IPS-20b (cell line): ENCODE data around the gene GLTPD2.

Source experiments
- H3K27ac ChIP-seq: one replicate; pipeline ENCODE4 v1.5.1; 2013; ENCODE audit warnings: low read length
- H3K27me3 ChIP-seq: 2 replicates; pipeline ENCODE4 v1.6.1; 2013; ENCODE audit warnings: mild to moderate bottlenecking, low read length, inconsistent platforms; ENCODE audit not compliant: insufficient read depth
- H3K36me3 ChIP-seq: 2 replicates; pipeline ENCODE4 v1.6.1; 2013; ENCODE audit warnings: low read depth, mild to moderate bottlenecking, inconsistent platforms, low read length, moderate library complexity; ENCODE audit not compliant: insufficient read depth
- H3K4me1 ChIP-seq: 2 replicates; pipeline ENCODE4 v1.6.1; 2013; ENCODE audit warnings: mild to moderate bottlenecking, control low read depth, inconsistent platforms, low read length, moderate library complexity; ENCODE audit not compliant: insufficient read depth
- H3K4me3 ChIP-seq: 2 replicates; pipeline ENCODE4 v1.5.1; 2013; ENCODE audit warnings: mild to moderate bottlenecking, low read length, inconsistent platforms
- H3K9ac ChIP-seq: 2 replicates; pipeline ENCODE4 v1.6.1; 2013; ENCODE audit warnings: low read depth, mild to moderate bottlenecking, inconsistent platforms, low read length, moderate library complexity
- H3K9me3 ChIP-seq: 2 replicates; pipeline ENCODE4 v1.6.1; 2013; ENCODE audit warnings: mild to moderate bottlenecking, low read depth, low read length, inconsistent platforms; ENCODE audit not compliant: insufficient read depth

The GLTPD2 gene

DNA sequence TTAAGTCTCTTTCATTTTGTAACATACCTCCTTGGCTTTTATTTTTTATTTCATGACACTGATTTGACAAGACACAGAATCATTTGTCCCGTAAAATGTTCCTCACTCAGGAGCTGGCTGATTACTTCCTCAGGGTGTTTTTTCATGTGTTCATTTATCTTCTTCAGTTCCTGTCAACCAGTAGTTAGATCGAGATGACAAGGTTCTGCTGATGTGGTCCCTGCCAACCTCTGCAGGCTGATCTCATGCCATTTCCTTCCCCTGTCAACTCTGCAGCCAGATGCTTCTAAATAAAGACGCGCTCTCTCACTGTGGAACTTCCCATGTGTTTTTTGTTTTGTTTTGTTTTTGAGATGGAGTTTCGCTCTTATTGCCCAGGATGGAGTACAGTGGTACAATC, 40.9 kb upstream of the GLTPD2 start:
- Histone ChIP-seq H3K27ac (no peak overlapping the region), H3K36me3 (no peaks in the 10 kb centered on the region), H3K9ac (no peak overlapping the region), H3K4me3 (no peak overlapping the region), H3K4me1 (no peaks in the 10 kb centered on the region; the same call in 1 of the 2 replicates), H3K9me3 (no peaks in the 10 kb centered on the region), H3K27me3 (peaks cover 30% of the 10 kb centered on the region)

DNA sequence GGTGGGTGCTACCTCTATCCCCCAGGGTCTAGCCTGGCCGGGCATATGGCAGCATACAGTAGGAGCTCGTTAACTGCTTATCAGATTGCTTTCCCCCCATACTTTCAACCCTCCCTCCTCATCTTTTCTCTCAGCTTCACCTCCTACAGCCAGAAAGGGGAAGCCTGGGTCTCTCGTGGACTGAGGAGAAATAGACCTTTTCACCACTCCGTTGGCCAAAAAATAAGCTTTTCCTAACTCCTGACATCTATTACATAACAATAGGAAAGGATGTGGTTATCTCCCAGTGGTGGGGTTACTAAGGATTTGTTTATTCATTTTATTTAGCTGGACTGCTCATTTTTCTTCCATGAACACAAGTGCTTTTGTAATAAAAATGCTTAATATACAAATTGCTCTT, 40.1 kb upstream of the GLTPD2 start:
- H3K9me3 ChIP-seq, result no peaks in the 10 kb centered on the region
- peaks cover 23% of the 10 kb centered on the region for H3K27me3 ChIP-seq
- no peaks in the 10 kb centered on the region; the same call in 1 of the 2 replicates for H3K4me1 ChIP-seq
- no peak overlapping the region for H3K9ac ChIP-seq
- no peak overlapping the region for H3K4me3 ChIP-seq
- H3K36me3 ChIP-seq, result no peaks in the 10 kb centered on the region
- H3K27ac ChIP-seq, result no peak overlapping the region

DNA sequence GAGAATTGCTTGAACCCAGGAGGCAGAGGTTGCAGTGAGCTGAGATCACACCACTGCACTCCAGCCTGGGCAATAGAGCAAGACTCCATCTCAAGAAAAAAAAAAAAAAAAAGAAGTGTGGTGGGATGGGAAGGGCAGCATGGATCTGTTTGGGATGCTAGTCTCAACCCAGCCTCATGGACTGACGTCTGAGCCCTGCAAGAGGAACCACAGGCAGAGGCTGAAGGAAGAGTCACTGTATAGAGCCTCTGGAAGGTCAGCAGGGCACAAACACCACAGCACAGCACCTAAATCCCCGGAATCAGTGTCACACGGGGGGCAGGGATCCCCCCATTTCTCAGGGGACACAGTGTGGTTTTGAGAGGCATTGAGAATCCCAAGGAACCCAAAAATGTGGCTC, 38.2 kb upstream of the GLTPD2 start:
- no peaks in the 10 kb centered on the region for H3K9me3 ChIP-seq
- H3K4me1 ChIP-seq, result no peaks in the 10 kb centered on the region; the same call in 1 of the 2 replicates
- no peak overlapping the region for H3K27ac ChIP-seq
- H3K9ac ChIP-seq, result no peak overlapping the region
- H3K27me3 ChIP-seq, result peaks cover 8% of the 10 kb centered on the region
- no peak overlapping the region for H3K4me3 ChIP-seq
- no peaks in the 10 kb centered on the region for H3K36me3 ChIP-seq

DNA sequence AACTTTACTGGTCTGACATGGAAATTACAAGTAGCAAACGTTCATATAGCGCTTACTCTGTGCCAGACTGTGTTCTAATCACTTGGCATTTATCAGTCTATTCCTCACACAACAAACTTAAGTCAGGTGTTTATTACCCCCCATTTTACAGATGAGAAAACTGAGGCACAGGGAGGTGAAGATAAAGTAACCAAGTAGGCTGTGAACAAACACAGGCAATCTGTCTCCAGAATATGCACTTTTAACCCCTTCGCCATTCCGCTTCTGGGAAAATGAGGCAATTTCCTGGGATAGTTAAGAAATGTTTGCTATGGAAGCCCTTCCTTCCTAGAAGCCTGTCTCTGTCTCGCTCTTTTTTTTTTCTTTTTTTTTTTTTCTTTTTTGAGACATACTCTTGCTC, 36.8 kb upstream of the GLTPD2 start:
- Histone ChIP-seq H3K36me3 (no peaks in the 10 kb centered on the region), H3K4me3 (no peak overlapping the region), H3K9me3 (no peaks in the 10 kb centered on the region), H3K9ac (no peak overlapping the region), H3K27me3 (peaks cover 3% of the 10 kb centered on the region; the same call in 1 of the 2 replicates), H3K27ac (no peak overlapping the region), H3K4me1 (no peaks in the 10 kb centered on the region)

DNA sequence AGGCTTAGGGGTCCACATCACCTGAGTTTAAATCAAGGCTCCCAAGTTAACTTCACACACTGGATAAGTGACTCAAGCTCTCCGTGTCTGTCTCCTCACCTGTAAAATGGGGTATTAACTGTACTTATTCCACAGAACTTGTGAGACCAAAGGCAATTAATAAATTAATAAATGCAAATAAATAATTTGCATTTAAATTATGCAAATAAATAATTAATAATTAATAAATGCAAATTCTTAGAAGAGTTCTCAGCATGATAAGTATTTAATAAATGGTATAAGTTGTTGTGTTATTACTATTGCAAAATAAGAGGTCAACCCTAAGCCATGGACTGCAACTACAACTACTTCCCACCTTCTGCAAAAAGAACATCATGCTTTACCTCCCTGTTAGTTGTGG, 35.4 kb upstream of the GLTPD2 start:
- no peaks in the 10 kb centered on the region for H3K9me3 ChIP-seq
- no peak overlapping the region for H3K27ac ChIP-seq
- H3K4me3 ChIP-seq, result no peak overlapping the region
- H3K9ac ChIP-seq, result peak overlapping the region; percentile 21; the same call in 1 of the 2 replicates
- no peaks in the 10 kb centered on the region for H3K36me3 ChIP-seq
- peaks cover 3% of the 10 kb centered on the region; the same call in 1 of the 2 replicates for H3K27me3 ChIP-seq
- H3K4me1 ChIP-seq, result no peaks in the 10 kb centered on the region

DNA sequence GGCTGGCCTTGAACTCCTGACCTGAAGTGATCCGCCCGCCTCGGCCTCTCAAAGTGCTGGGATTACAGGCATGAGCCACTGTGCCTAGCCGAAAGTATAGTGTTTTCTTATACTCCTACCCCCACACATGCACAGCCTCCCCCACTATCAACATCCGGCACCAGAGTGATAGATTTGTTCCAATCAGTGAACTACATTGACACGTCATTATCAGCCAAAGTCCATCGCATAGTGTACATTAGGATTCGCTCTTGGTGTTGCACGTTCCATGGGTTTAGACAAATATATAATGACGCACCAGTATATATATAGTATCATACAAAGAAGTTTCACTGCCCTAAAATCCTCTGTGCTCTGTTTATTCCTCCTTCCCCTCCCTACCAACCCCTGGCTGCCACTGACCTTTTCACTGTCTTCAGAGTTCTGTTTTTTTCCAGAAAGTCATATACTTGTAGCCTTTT, 29.0 kb upstream of the GLTPD2 start:
- Histone ChIP-seq H3K27ac (no peak overlapping the region), H3K9me3 (no peaks in the 10 kb centered on the region), H3K27me3 (no peaks in the 10 kb centered on the region), H3K9ac (no peak overlapping the region), H3K4me1 (no peaks in the 10 kb centered on the region), H3K36me3 (no peaks in the 10 kb centered on the region), H3K4me3 (no peak overlapping the region)

DNA sequence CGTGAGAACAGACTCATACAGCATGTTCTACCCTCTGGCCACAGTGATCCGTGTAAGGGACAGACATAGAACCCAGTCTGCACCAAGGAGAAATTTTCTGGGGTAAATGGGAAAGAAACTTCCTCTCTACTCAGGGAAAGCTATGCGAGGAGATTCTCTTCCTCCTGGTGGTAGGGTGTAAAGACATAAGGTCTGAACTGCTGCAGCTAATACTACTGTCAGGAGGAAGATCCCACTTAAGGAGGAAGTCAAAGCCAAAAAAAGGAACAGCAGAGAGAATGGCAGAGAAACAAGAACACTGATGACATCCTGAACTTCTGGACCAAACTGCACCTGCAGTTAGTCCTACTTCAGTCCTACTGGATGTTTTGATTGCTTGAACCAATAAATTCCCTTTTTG, 24.2 kb upstream of the GLTPD2 start:
- no peaks in the 10 kb centered on the region for H3K27me3 ChIP-seq
- no peaks in the 10 kb centered on the region for H3K4me1 ChIP-seq
- no peak overlapping the region for H3K4me3 ChIP-seq
- H3K36me3 ChIP-seq, result no peaks in the 10 kb centered on the region
- H3K9me3 ChIP-seq, result no peaks in the 10 kb centered on the region
- H3K9ac ChIP-seq, result no peak overlapping the region
- no peak overlapping the region for H3K27ac ChIP-seq

DNA sequence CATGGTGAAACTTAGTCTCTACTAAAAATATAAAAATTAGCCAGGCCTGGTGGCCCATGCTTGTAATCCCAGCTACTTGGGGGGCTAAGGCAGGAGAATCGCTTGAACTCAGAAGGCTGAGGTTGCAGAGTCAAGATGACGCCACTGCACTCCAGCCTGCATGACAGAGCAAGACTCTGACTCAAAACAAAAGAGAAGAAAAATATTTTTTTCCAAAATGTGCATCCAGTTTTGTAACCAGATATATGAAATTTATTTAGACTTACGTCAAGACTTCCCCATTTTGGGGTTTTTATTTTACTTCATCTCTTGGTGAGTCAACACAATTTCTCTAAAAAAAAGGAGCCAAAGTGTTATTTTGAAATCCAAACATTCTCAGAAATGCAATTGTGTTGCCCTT, 22.6 kb upstream of the GLTPD2 start:
- Histone ChIP-seq H3K27me3 (no peaks in the 10 kb centered on the region), H3K9ac (no peak overlapping the region), H3K4me1 (no peaks in the 10 kb centered on the region), H3K36me3 (no peaks in the 10 kb centered on the region), H3K27ac (no peak overlapping the region), H3K4me3 (no peak overlapping the region), H3K9me3 (no peaks in the 10 kb centered on the region)

DNA sequence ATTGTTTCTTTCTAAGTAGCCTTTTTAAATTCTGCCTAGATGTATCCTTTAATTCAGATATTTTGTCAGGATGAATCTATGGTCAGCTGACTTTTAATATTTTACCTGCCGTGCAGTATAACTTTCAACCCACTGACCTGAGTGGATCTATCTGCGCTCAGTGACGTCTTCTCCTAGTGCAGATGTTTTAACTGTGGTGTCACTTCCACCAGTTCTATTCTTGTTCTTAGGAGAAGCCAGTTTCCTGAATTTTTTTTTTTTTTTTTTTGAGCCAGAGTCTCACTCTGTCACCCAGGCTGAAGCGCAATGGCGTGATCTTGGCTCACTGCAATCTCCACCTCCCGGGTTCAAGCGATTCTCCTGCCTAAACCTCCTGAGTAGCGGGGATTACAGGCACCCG, 22.0 kb upstream of the GLTPD2 start:
- no peak overlapping the region for H3K9ac ChIP-seq
- H3K4me3 ChIP-seq, result no peak overlapping the region
- no peaks in the 10 kb centered on the region for H3K9me3 ChIP-seq
- no peaks in the 10 kb centered on the region for H3K36me3 ChIP-seq
- no peaks in the 10 kb centered on the region for H3K4me1 ChIP-seq
- H3K27ac ChIP-seq, result no peak overlapping the region
- no peaks in the 10 kb centered on the region for H3K27me3 ChIP-seq

DNA sequence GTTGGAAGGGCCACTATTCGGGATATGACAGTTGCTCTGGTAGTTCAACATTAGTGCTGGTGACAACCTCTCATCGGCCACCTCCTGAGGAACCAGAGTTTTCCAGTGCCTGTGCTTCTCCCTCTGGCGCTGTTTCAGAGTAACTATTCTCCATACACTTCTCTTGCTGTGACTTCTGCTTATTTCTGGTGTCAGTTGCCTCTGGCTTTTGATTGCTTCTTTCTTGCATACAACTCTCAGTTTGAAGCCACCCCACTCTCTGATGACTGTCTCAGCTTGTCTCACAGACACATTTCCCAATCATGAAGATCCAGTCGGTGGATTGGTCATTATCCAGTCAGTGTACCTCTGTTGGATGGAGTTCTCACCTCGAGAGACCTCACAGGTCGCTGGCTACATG, 20.5 kb upstream of the GLTPD2 start:
- no peak overlapping the region for H3K4me3 ChIP-seq
- H3K27ac ChIP-seq, result no peak overlapping the region
- no peaks in the 10 kb centered on the region for H3K27me3 ChIP-seq
- H3K36me3 ChIP-seq, result no peaks in the 10 kb centered on the region
- H3K9me3 ChIP-seq, result no peaks in the 10 kb centered on the region
- no peaks in the 10 kb centered on the region for H3K4me1 ChIP-seq
- H3K9ac ChIP-seq, result no peak overlapping the region

DNA sequence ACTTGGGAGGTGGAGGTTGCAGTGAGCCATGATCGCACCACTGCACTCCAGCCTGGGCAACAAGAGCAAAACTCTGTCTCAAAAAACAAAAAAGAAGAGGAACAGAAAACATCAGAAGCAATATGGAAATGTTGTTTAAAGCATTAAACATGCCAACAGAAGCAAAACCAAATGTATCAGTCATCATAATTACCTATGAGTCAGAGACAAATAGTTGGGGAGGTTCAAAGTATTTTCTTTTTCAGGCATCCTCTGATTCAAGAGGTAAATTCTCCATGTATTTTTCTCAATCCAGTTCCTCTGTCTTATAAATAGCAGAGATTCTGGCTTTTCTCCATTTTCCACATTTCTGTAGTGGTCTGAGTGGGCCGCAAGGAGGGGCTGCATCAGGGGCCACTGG, 19.1 kb upstream of the GLTPD2 start:
- H3K27me3 ChIP-seq, result no peaks in the 10 kb centered on the region
- no peak overlapping the region for H3K4me3 ChIP-seq
- no peaks in the 10 kb centered on the region for H3K4me1 ChIP-seq
- no peaks in the 10 kb centered on the region for H3K36me3 ChIP-seq
- no peak overlapping the region for H3K27ac ChIP-seq
- no peaks in the 10 kb centered on the region for H3K9me3 ChIP-seq
- H3K9ac ChIP-seq, result no peak overlapping the region

DNA sequence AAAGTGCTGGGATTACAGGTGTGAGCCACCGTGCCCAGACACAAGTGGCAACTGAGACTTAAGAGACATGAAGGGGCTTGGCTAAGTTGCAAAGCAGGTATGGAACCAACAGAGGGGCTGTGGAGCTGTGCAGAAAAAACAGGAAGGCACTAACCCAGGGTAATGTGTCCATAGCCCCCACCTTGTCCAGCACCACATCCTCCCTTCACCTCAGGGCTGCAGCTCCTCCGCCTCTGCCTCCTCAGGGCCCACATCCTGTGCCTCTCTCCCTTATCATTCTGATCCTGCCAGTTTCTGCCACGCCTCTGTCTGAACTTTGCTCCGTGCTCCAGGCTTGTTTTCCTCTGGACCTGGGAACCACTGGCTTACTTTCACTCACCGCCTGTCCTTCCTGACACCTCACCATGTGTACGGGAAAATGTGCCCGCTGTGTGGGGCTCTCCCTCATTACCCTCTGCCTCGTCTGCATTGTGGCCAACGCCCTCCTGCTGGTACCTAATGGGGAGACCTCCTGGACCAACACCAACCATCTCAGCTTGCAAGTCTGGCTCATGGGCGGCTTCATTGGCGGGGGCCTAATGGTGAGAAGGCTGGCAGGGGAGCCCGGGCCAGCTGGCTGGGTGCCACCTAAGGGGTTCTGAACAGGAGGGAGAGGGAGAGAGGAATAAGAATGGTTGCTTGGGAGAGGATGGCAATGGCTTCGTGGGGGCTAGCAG, 17.1 kb upstream of the GLTPD2 start, which contains the start of gene TM4SF5:
TM4SF5 (plus strand) TSS at position 368 of the 716 bp plus-strand sequence; CDS start at position 405, 37 bp downstream.
- Histone ChIP-seq H3K27ac (no peak within 1 kb of the TSS), H3K9me3 (no peaks in the 10 kb centered on the region), H3K4me3 (no peak within 1 kb of the TSS), H3K4me1 (no peaks in the 10 kb centered on the region), H3K36me3 (no peaks in the 10 kb centered on the region), H3K27me3 (no peaks in the 10 kb centered on the region), H3K9ac (no peak within 1 kb of the TSS)
